Adrenal gland (tissue), 12 donors: ENCODE measurements around the gene SCIMP. TPM values are rescaled to one million over a fixed set of nuclear protein-coding genes. Genes with fewer than 3 reads are reported as not detected.

Experiments
- DNase-seq, 7 donors: peaks; one replicate each; pipeline ENCODE4 v3.0.0-alpha.2; 2019 to 2020
- H3K27ac ChIP-seq, 5 donors: fragments of 200-600 bp; sonication (generic) in 4 of 5; 1 replicate in 3 of 5; 2 replicates in 2 of 5; pipeline versions ENCODE4 v1.5.1 to v1.8.0; 2016 to 2020; ENCODE audit warnings: mild to moderate bottlenecking in 1 of 5
- H3K27me3 ChIP-seq: fragments of 200-600 bp; 2 replicates; pipeline ENCODE4 v1.8.0; 2021
- H3K36me3 ChIP-seq, 2 donors: fragments of 200-600 bp; replicated peaks in 1 of 2; 1 replicate in 1 of 2; 2 replicates in 1 of 2; pipeline versions ENCODE4 v1.5.1 to v1.8.0; 2018 to 2022
- H3K4me1 ChIP-seq, 2 donors: fragments of 200-600 bp; replicated peaks in 1 of 2; 1 replicate in 1 of 2; 2 replicates in 1 of 2; pipeline versions ENCODE4 v1.5.1 to v1.8.0; 2018 to 2021
- H3K4me3 ChIP-seq, 4 donors: fragments of 200-600 bp; sonication (generic) in 3 of 4; one replicate each; pipeline ENCODE4 v1.5.1; 2016 to 2018
- H3K9me3 ChIP-seq, 3 donors: fragments of 200-600 bp; sonication (generic) in 1 of 3; replicated peaks in 1 of 3; 1 replicate in 2 of 3; 2 replicates in 1 of 3; pipeline versions ENCODE4 v1.5.1 to v1.8.0; 2016 to 2021
- CTCF ChIP-seq, 6 experiments: fragments of 450-650 bp in 4 of 6; fragments of 200-600 bp in 2 of 6; sonication (generic) in 1 of 6; IDR thresholded peaks; 1 replicate in 5 of 6; 2 replicates in 1 of 6; pipeline versions ENCODE4 v1.5.1 to v1.8.0; 2016 to 2021; ENCODE audit warnings: antibody characterized with exemption in 6 of 6, mild to moderate bottlenecking in 2 of 6, moderate library complexity in 1 of 6
- POLR2A ChIP-seq, 2 donors: fragments of 450-650 bp; IDR thresholded peaks; one replicate each; pipeline ENCODE4 v1.6.1; 2017; ENCODE audit warnings: antibody characterized with exemption in 2 of 2, mild to moderate bottlenecking in 2 of 2, moderate library complexity in 1 of 2
- WGBS, 4 donors: extraction: QIAGEN DNeasy Blood & Tissue Kit in 2 of 4; methylation state at CpG; one replicate each; pipeline versions ENCODE4 v1.1.5 to v1.1.7; 2013 to 2017; 5-methylcytosine and 5-hydroxymethylcytosine counted together
- intact Hi-C, 2 donors: fragments of 100-400 bp; cut with DNase I; formaldehyde crosslinking; loops; one replicate each; pipeline versions ENCODE4 v1.14.1 to v1.15.0; 2022 to 2023
- polyA plus RNA-seq, 3 donors: library from polyadenylated mRNA; stranded (reverse); fragments of 200-250 nt in 2 of 3; fragments of 350-450 nt in 1 of 3; fragmentation: Illumina TruSeq in 1 of 3; extraction: RNeasy Lipid Tissue Mini Kit (QIAGEN cat#74804) in 1 of 3; gene quantifications; one replicate each; pipeline ENCODE4 v1.2.3, GENCODE V29; 2013 to 2014
- total RNA-seq, 9 donors: library from RNA; depleted of rRNA in 4 of 9; stranded (reverse); fragments of >200 nt in 4 of 9; fragments of 120-200 nt in 1 of 9; fragmentation: NEBNext Ultra II Directional in 1 of 9; extraction: Animal tissue kit (Norgen Biotek cat#: 25700) in 1 of 9; gene quantifications; one replicate each; pipeline versions ENCODE4 v1.1.0 to v1.2.4, GENCODE V29; 2013 to 2023
- donor health status: healthy with polysubstance abuse.
- donor health status: Bipolar disorder and iron deficiency.
- donor health status: DM: yes; HTN: yes; CAD: no.
- donor health status: DM: no; HTN: no; CAD: no.
- donor health status: DM: no; HTN: no; CAD: no.
- donor health status: DM: yes; HTN: yes; CAD: no.

The SCIMP gene
- total and polyA plus RNA-seq, 12 donors, result 0.94 to 14.2 (median 6.2) TPM

- DNase-seq, result no peak
- no peaks in the 10 kb centered on the region for H3K9me3 ChIP-seq
- H3K36me3 ChIP-seq, result no peaks in the 10 kb centered on the region
- no peaks in the 10 kb centered on the region for H3K27me3 ChIP-seq
- H3K4me1 ChIP-seq, result peaks cover 0 to 6% of the 10 kb centered on the region in 2 donors
- intact Hi-C loops, result no loop called here
- H3K27ac ChIP-seq, result no peak overlapping the region
- no peak overlapping the region for H3K4me3 ChIP-seq
- TF ChIP-seq POLR2A (IDR thresholded peaks at IDR 0.05), result no peak
- TF ChIP-seq CTCF (IDR thresholded peaks at IDR 0.05), result no peak
- WGBS, 4 donors, result 91 to 100% (median 95%) methylated on average over 1 of the region's 1 CpG
Observed at GRCh38 chr17:5203908-5204294, 30.8 kb downstream of the SCIMP start.

- Histone ChIP-seq H3K4me3 (no peak overlapping the region), H3K9me3 (no peaks in the 10 kb centered on the region), H3K27me3 (no peaks in the 10 kb centered on the region), H3K36me3 (no peaks in the 10 kb centered on the region), H3K4me1 (peaks cover 0 to 6% of the 10 kb centered on the region in 2 donors), H3K27ac (no peak overlapping the region)
- intact Hi-C loops, result no loop called here
- WGBS, 4 donors, result 82 to 91% (median 89%) methylated on average over 8 to 14 of the region's 14 CpGs
- DNase-seq, result peak in 5 of 7 donors; percentile 27 to 53 (median 45)
- TF ChIP-seq POLR2A (IDR thresholded peaks at IDR 0.05) (no peak), CTCF (IDR thresholded peaks at IDR 0.05) (no peak)
Observed at GRCh38 chr17:5203178-5203907, 31.3 kb downstream of the SCIMP start.

- no peak overlapping the region for H3K27ac ChIP-seq
- WGBS, 4 donors, result 90 to 92% (median 92%) methylated on average over 8 of the region's 8 CpGs
- intact Hi-C loops, result no loop called here
Observed at GRCh38 chr17:5201011-5201410, 33.6 kb downstream of the SCIMP start.

GRCh38 chr17:5200360-5200759 is 34.3 kb downstream of the SCIMP start:
- Histone ChIP-seq H3K4me1 (peaks cover 0 to 6% of the 10 kb centered on the region in 2 donors), H3K27me3 (no peaks in the 10 kb centered on the region), H3K36me3 (no peaks in the 10 kb centered on the region), H3K4me3 (no peak overlapping the region), H3K9me3 (no peaks in the 10 kb centered on the region), H3K27ac (no peak overlapping the region)
- intact Hi-C loops, result no loop called here
- 47 to 86% (median 68%) methylated on average over 2 of the region's 2 CpGs for WGBS, 4 donors
- no peak for TF ChIP-seq CTCF (IDR thresholded peaks at IDR 0.05)
- TF ChIP-seq POLR2A (IDR thresholded peaks at IDR 0.05), result no peak
- no peak for DNase-seq

More at GRCh38 chr17:5201011-5201410, 33.6 kb downstream of the SCIMP start:
- Histone ChIP-seq H3K27me3 (no peaks in the 10 kb centered on the region), H3K9me3 (no peaks in the 10 kb centered on the region), H3K36me3 (no peaks in the 10 kb centered on the region), H3K4me1 (peaks cover 0 to 6% of the 10 kb centered on the region in 2 donors), H3K4me3 (no peak overlapping the region)
- no peak for TF ChIP-seq CTCF (IDR thresholded peaks at IDR 0.05)
- no peak for TF ChIP-seq POLR2A (IDR thresholded peaks at IDR 0.05)
- no peak for DNase-seq
